KMS-11 (cell line): ENCODE results near the gene GAD1.

Experiments used
- H2AFZ ChIP-seq: fragments of 200-600 bp; sonication (generic); 2 replicates; pipeline ENCODE4 v1.6.1; 2016; ENCODE audit warnings: antibody characterized with exemption, mixed run types, low read depth
- H3K27ac ChIP-seq: fragments of 200-600 bp; sonication (generic); 2 replicates; pipeline ENCODE4 v1.6.1; 2016; ENCODE audit warnings: mild to moderate bottlenecking, mixed run types
- H3K27me3 ChIP-seq: fragments of 200-600 bp; sonication (generic); 2 replicates; pipeline ENCODE4 v1.6.1; 2017; ENCODE audit warnings: mild to moderate bottlenecking, low read depth, mixed run types, moderate library complexity; ENCODE audit not compliant: insufficient read depth
- H3K36me3 ChIP-seq: fragments of 200-600 bp; sonication (generic); 2 replicates; pipeline ENCODE4 v1.6.1; 2017; ENCODE audit warnings: mild to moderate bottlenecking, mixed run types; ENCODE audit not compliant: insufficient read depth
- H3K4me1 ChIP-seq: fragments of 200-600 bp; sonication (generic); 2 replicates; pipeline ENCODE4 v1.6.1; 2016; ENCODE audit warnings: mild to moderate bottlenecking, low read depth, mixed run types; ENCODE audit not compliant: poor library complexity, severe bottlenecking
- H3K4me2 ChIP-seq: fragments of 200-600 bp; sonication (generic); 2 replicates; pipeline ENCODE4 v1.7.0; 2016; ENCODE audit warnings: mild to moderate bottlenecking, mixed run types
- H3K4me3 ChIP-seq: fragments of 200-600 bp; sonication (generic); IDR thresholded peaks from 2 replicates; pipeline ENCODE4 v1.6.1; 2017; ENCODE audit warnings: low read depth, low read length, mixed read lengths; ENCODE audit not compliant: insufficient read depth
- H3K79me2 ChIP-seq: fragments of 200-600 bp; sonication (generic); 2 replicates; pipeline ENCODE4 v1.6.1; 2016; ENCODE audit warnings: low read depth, mixed run types; ENCODE audit not compliant: insufficient read depth
- H3K9ac ChIP-seq: fragments of 200-600 bp; sonication (generic); 2 replicates; pipeline ENCODE4 v1.6.1; 2016; ENCODE audit warnings: mild to moderate bottlenecking, mixed run types
- H4K20me1 ChIP-seq: fragments of 200-600 bp; sonication (generic); 2 replicates; pipeline ENCODE4 v1.6.1; 2016; ENCODE audit warnings: mild to moderate bottlenecking, mixed run types; ENCODE audit not compliant: insufficient read depth
- TF ChIP-seq, protein P1 (sequence below): fragments of 200-600 bp; sonication (generic); conservative IDR thresholded peaks from 2 replicates; pipeline ENCODE4 v1.6.1; 2017; ENCODE audit warnings: low read depth, mild to moderate bottlenecking, antibody characterized with exemption, low read length, moderate library complexity, mixed read lengths

Gene GAD1

DNA sequence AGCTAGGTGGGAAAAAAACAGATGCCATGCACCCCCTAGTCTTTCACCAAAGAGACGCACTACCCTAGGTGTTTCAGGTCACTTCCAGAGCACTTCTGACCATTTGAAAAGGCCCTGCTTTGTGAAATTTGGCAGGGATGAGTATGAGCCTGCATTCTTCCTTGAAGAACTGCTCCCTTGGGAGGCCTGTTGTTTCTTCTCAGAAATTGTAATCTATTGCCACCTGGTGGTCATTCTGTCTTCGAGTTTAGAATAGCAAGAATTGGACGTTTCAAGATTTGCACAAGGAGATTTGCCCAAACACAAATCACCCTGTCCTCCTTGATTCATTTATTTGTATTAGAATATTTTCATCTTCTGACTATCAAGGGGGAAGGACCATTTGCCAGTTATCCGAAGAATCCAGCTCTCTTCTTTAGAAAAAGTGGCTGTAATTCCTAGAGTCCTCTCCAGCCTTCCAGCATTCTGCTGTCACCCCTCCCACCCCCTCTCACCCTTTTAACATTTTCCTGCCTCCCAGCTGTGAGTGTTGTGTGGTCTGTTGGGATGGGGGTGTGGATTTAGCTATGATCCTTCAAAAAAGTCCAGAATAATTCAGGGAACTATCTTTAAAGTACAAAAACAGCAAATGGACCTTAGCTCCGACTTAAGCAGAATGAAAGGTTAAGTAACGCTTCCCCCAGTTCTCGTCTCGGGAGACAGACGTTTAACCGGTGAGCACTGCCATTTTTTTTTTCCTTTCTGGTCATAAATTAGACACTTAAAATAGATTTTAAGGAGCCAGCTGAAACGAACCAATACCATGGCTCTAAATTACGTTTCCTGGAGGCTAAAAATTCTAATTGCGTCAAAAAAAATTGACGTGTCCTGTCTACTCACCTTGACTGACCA, 3.7 kb upstream of the GAD1 start:
- Histone ChIP-seq H3K9ac (no peak overlapping the region), H3K4me1 (peaks cover 4% of the 10 kb centered on the region), H2AFZ (no peak overlapping the region), H3K36me3 (no peaks in the 10 kb centered on the region), H3K4me2 (no peak overlapping the region), H3K79me2 (no peaks in the 10 kb centered on the region), H3K27ac (no peak overlapping the region), H3K27me3 (peaks cover 11% of the 10 kb centered on the region), H4K20me1 (no peaks in the 10 kb centered on the region), H3K4me3 (no peak overlapping the region)
- TF ChIP-seq, protein P1, sequence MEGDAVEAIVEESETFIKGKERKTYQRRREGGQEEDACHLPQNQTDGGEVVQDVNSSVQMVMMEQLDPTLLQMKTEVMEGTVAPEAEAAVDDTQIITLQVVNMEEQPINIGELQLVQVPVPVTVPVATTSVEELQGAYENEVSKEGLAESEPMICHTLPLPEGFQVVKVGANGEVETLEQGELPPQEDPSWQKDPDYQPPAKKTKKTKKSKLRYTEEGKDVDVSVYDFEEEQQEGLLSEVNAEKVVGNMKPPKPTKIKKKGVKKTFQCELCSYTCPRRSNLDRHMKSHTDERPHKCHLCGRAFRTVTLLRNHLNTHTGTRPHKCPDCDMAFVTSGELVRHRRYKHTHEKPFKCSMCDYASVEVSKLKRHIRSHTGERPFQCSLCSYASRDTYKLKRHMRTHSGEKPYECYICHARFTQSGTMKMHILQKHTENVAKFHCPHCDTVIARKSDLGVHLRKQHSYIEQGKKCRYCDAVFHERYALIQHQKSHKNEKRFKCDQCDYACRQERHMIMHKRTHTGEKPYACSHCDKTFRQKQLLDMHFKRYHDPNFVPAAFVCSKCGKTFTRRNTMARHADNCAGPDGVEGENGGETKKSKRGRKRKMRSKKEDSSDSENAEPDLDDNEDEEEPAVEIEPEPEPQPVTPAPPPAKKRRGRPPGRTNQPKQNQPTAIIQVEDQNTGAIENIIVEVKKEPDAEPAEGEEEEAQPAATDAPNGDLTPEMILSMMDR = peak; percentile 81

DNA sequence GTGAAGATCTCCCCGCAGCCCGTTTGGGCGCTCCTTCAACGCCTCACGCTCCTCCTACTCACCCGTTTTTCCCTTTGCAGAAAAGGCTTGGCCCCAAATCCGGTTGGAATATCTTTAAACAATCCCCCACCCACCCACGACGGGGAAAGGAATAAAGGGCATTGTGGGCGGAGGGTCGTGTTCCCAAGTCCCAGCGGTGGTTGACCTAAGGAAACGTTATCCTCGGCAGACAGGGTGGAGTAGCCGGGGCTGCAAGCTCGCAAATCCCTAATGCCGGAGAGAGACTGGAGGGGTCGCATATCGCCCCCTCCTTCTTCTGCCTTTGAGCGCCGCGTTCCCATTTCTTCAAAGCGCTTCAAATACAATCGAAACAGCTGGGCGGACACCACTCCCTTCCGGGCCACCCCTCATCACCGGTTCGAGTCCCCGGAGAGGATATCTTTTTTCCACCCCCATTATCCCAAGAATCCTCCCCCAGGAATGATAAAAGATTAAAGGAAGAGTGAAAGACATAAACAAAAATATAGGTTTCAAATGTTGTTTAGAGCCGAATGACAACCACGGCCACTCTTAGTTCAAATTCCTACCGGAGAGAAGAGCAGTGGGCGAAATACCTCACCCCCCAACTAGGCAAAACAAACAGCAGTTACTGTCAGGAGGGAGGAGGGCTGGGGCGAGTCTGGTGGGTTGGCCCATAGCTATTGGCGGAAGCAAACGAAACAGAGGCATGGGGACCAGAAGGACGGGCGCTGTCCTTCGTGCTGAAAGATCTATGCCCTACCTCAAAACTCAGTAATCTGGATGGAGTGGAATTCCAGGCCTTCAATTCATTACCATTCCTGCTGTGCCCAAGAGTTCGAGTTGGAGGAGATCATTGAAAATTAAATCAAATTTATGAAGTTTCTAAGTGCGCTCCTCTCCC, 2.8 kb upstream of the GAD1 start:
- no peak overlapping the region for H3K4me3 ChIP-seq
- no peak overlapping the region for H2AFZ ChIP-seq
- no peaks in the 10 kb centered on the region for H3K36me3 ChIP-seq
- H4K20me1 ChIP-seq = no peaks in the 10 kb centered on the region
- H3K4me2 ChIP-seq = no peak overlapping the region
- TF ChIP-seq, protein P1 = no peak
- H3K27me3 ChIP-seq = peaks cover 20% of the 10 kb centered on the region
- H3K4me1 ChIP-seq = peaks cover 4% of the 10 kb centered on the region
- no peaks in the 10 kb centered on the region for H3K79me2 ChIP-seq
- H3K27ac ChIP-seq = no peak overlapping the region
- H3K9ac ChIP-seq = no peak overlapping the region

DNA sequence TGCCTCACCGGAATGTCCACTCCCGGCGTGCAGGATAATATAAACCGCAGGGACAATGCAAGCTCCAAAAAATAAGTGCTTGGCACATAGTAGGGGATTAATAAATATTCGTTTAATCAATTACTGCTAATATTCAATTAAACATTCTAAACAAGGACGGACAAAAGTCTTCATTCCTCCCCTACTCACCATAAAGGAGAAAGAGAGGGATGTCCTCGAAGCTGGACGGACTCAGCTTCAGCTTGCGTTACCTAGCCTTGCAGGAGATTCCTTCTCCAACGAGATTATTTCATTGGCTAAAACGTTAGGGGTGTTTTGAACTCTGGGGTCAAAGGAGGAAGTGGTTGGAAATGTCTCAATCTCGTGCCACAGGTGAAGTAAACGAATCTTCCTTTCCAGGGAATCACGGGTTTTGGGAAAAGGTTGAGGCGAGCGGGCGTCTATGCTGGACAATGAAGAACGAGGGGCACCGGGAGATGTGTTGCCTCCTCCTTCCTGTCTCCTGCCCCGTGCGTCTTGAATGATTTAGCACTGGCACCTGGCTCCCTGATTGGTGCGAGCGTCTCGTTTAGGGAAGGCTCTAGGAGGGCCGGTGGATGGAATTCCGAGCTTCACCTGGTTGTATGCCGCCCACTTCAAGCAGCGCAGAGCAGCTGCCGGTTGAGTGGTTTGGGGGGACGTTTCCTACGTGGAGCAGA, 2.0 kb upstream of the GAD1 start:
- Histone ChIP-seq H3K4me1 (peaks cover 4% of the 10 kb centered on the region), H2AFZ (no peak overlapping the region), H4K20me1 (no peaks in the 10 kb centered on the region), H3K27ac (no peak overlapping the region), H3K4me2 (no peak overlapping the region), H3K36me3 (no peaks in the 10 kb centered on the region), H3K4me3 (no peak overlapping the region), H3K27me3 (peaks cover 28% of the 10 kb centered on the region), H3K9ac (no peak overlapping the region), H3K79me2 (no peaks in the 10 kb centered on the region)
- TF ChIP-seq, protein P1 = no peak

DNA sequence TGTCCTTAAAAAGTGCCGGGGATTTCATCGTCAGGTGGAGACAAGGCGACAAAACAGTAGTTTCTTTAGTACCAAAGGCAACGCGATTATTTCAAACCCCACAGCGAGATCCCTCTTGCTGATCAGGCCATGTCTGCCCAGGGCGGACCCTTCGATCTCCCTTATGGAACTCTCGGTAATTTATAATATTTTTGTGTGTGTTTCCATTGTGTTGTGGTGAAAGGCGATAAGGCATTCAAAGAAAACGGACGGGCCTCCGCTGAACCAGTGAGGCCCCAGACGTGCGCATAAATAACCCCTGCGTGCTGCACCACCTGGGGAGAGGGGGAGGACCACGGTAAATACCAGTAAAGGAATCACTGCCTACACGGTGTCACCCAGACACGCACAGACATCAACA, 1.4 kb upstream of the GAD1 start:
- no peak overlapping the region for H3K4me3 ChIP-seq
- no peaks in the 10 kb centered on the region for H4K20me1 ChIP-seq
- no peaks in the 10 kb centered on the region for H3K79me2 ChIP-seq
- H3K36me3 ChIP-seq = no peaks in the 10 kb centered on the region
- H3K27me3 ChIP-seq = peaks cover 33% of the 10 kb centered on the region
- H3K4me1 ChIP-seq = peaks cover 4% of the 10 kb centered on the region
- H2AFZ ChIP-seq = peak overlapping the region; percentile 86; the same call in 1 of the 2 replicates
- H3K4me2 ChIP-seq = peak overlapping the region; percentile 82
- no peak overlapping the region for H3K9ac ChIP-seq
- TF ChIP-seq, protein P1 = no peak
- no peak overlapping the region for H3K27ac ChIP-seq
